OCI-M1 (cell line): Measurements from ENCODE around the gene TGIF2.
"Not testable (repeated sequence)": the region's sequence is repeated elsewhere in the genome, so short reads cannot be mapped to it uniquely, and the experiment has no call there.

Experiments
- DNase-seq: peaks from one replicate; lab custom pipeline; 2025; lab: John Stamatoyannopoulos, UW

TGIF2 gene

DNA sequence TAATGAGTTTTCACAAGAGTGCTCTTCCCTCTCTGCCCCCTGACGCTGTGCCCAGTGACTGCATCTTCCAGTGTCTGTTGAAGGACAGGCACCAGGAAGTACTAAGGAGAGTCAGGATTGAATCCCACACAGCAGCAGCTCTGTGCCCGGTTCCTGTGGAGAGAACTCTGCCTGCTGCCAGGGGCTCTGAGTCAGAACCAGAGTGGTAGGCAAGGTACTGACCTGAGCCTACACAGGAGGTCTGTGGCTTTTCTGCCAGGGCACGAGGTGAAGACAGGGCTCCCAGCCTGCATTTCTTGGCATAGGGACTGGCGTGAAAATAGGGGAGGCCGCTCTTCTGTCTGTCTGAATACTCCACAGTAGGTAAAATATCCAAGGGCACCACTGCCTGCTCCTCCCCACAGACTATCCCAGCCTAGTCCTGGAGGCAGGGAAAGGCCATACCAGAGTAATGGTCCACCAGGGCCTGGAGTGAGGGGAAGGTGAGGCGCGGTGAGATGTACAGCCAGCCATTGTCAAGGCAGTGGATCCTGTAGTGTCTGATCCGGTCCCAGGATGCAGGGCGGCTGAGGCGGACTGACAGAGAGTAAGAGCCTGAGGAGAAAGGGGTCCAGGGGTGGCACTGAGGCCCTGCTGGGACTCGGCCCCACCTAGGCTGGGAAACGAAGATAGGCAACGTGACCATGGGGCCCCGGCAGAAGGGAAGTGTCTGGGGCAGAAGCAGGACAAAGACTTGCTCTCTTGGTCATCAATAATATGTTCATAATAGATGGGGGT is 41.6 kb downstream of the TGIF2 start:
- no peak for DNase-seq

DNA sequence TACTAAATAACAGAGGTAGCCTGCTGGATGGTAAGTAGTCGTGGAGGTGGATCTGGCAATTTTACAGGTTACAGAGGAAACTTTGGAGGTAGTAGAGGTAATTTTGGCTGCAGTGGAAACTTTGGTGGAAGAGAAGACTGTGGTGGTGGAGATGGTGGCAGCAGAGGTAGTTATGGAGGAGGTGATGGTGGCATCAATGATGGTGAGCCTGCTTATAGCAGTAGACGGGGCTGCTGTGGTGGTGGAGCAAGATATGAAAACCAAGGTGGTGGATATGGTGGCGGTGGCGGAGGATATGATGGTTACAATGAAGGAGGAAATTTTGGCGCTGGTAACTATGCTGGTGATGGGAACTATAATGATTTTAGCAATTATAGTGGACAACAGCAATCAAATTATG is 47.5 kb downstream of the TGIF2 start:
- DNase-seq, result no peak

DNA sequence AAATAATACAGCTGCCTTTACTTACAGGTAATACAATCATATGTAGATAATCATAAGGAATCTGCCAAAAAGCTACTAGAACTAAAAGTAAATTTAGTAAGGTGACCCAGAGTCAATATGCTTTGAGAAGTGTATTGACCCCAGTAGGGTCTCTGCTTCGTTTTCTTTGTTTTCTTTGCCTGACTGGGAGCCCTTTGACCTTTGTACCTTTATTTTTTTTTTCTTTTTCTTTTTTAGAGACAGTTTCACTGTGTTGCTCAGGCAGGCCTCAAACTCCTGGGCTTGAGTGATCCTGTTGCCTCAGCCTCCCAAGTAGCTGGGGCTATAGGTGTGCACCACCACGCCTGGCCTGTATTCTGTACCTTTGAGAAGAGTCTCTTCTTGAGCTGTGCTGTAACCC is 50.0 kb downstream of the TGIF2 start:
- no peak for DNase-seq

DNA sequence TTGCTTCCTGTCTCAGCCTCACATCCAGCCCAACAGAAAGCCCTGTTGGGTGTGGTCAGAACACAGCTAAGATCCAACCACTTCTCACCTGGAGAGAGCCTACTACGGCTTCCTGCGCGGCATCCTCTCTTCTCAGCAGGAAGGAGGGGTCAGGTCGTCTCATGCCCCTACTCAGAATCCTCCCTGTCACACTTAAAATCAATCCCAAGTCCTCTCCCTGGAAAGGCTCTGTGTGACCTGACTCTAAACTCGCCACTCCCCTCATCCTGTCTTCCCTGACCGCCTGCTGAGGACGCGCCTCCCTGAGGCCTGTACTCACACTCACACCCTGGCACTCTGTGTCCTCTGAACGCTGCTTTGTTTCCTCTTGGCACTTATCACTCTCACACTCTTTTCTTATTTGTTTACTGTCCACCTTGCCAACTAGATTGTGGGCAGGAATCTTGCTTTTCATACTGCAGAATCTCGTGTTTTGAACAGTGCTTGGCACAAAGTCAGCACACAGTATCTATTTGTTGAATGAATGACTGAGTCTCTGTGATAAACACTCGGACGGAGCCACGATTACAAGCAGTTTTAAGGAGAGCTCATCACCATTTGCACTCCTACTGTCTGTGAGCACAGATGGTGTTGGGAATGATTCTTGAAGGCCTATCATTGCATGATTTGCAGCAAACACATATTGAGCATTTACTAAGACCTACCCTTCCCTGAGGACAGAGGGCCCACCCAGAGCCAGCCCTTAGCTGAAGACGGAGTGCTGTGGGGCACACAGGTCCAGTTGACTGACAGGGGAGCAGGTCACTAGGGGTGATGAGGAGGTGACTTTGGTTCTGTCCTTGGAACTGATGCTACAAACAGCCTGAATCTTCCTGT is 50.9 kb downstream of the TGIF2 start:
- DNase-seq, result no peak

DNA sequence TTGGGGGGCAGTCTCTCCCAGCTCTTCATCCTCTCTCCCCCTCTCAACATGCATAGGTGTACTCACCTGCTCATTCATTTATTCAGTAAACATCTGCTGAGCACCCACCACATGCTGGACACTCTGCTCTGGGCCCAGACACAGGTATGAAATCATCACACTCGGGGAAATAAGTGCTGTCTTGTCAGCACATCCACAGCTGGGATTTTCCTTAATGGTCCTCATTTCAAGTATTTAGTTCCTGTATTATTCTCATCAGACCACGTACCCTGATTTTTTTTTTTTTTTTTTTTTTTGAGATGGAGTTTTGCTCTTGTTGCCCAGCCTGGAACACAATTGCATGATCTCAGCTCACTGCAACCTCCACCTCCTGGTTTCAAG is 51.5 kb downstream of the TGIF2 start:
- DNase-seq, result no peak

DNA sequence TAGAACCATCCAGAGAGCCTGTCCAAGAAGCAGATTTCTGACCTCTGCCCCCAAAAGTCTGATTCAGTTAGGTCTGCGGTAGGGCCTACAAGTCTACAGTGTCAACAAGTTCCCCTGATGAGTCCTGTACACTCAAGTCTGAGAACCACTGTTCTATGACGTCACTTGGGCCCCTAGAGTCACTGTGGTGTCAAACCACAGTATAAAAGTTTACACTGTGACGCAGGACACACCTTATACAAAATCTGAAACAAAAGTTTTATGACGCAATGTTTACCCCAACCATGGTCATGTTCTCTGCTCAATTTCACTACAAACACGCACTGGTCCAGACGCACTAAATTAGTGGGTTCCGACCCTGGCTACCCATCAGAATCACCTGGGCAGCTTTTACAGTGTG is 54.7 kb downstream of the TGIF2 start:
- no peak for DNase-seq

DNA sequence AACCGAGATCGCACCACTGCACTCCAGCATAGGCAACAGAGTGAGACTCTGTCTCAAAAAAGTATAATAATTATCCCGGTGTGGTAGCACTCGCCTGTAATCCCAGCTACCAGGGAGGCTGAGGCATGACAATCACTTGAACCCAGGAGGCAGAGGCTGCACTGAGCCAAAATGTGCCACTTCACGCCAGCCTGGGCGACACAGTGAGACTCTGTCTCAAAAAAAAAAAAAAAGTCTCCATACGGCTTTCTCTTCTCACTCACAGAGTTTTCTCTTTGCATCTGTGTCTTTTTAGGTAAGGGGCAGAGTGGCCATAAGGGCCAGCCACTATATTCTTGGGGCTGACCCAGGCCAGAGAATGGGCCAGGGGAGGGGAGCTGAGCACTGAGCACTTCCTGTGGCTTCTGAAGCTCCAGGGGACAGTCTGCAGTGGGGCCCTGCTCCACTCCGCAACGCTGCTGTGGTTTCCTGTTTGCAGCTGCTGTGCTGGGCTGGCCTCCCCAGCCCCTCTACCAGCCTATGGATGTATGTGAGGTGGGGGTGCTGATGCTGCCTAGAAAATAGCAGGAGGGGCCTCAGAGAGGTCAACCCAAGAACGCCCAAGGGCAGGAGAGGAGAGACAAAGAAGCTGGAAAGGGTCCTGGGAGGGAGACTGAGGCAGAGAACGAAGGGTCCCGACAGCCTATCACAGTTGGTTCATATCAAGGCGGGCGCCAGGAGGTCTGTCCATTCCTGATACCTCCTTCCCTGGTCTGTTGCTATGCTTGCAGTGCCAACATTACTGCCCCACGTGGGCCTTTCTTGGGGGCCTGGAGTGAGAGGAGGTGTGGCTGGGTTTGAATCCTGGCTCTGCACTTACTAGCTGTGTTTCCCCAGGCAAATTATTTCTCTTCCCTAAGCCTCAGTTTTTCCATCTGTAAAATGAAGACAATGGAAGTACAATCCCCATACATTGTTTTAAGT is 56.6 kb downstream of the TGIF2 start:
- DNase-seq, result no peak

DNA sequence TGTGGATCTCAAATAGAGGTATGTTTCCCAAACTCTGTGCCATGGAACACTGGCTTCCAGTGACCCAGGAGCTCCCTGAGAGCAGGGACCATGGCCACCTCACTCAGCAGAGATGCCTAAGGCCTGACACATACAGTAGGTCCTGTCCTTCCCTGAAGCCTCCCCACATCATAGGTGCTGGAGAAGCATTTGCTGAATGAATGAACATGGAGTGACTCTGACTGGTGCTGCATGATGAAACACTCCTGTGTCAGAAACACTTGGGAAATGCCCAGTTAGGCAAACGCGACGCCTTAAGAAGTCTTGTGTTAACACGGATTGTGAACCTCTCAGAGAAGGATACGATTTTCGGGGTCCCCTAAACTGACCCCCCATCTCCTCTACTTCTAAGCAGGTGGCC is 58.2 kb downstream of the TGIF2 start:
- no peak for DNase-seq

DNA sequence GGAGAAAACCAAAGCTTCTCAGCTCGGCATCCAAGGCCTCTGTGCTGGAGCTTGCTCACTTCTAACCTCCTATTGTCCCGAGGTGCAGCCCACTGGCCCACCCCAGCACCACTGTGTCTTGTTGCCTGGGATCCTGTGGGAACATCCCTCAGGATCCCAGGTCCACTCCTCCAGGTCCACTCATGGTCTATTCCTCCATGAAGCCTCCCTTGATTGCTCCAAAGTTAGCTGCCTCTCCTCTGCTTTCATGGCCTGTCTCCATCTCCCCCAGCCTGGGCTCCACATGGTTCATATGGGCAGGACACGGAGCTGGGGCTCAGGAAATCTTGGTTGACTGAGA is 58.7 kb downstream of the TGIF2 start:
- no peak for DNase-seq

DNA sequence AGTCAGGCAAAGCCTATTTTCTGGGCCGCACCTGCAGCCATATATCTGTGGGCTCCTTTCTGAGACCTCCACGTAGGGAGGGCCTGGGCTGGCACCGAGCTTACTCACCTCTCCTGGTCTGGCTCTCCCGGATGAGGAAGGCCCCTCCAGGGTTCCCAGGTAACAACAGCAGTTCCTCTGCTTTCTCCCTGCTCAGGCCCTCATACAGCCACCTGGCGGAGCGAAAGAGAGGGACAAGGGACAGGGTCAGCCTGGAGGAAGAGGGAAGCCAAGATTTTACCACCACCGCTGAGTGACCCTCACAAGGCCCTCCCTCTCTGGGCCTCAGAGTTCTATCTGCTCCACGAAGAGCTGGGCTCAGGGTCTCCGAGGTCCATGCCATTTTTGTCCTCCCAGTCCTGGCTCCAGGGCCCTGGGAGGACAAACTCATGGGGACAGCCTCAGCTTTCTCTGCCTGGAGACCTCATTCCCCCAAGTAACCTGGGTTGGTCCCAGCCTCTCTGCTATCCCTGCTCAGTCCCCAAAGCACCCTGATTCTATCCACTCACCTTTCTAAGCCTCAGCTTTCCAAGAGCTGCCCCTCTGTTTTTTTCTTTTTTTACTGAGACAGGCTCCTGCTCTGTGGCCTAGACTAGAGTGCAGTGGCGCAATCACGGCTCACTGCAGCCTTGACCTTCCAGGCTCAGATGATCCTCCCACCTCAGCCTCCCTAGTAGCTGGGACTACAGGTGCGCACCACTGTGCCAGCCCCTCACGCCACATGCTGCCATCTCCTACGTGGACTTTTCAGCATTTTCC is 59.3 kb downstream of the TGIF2 start:
- DNase-seq, result no peak

DNA sequence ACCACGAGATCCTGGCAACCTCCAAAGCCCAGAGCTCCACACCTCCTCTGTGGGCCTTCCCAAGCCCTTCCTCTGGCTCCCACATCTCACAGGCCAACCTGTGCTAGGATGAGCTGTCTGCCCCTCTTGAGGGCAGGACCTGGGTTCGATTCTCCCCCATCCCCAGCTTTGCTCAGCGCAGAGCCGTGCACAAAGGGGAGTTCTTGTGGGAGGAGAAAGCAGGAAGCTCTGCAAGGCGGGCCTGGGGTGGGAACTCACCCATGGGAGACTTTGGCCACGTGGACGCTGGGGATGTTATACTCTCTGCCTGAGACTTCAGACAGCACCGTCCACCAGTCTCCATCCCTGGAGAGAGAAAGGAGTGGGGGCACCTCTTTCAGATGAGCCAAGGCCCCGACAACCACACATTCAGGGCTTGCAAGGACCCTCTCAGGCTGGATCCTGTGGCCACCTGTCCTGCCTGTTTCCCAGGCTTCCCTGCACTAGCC is 59.9 kb downstream of the TGIF2 start:
- DNase-seq, result no peak

DNA sequence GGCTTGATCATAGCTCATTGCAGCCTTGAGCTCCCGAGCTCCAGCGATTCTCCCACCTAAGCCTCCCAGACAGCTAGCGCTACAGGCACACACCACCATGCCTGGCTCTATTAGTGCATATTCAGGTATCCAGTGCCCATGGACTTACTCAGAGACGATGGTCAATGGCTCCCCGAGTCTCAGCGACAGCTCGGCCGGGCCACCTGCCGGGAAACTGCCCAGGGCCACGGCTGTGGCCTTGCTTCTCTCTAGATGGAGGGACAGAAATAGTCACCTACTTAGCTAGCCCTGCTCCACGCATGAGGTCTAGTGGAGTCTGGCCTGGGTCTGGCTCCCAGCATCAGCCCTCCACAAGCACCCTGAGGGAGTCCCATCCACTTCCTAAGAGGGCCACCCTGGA is 60.9 kb downstream of the TGIF2 start:
- DNase-seq, result no peak

DNA sequence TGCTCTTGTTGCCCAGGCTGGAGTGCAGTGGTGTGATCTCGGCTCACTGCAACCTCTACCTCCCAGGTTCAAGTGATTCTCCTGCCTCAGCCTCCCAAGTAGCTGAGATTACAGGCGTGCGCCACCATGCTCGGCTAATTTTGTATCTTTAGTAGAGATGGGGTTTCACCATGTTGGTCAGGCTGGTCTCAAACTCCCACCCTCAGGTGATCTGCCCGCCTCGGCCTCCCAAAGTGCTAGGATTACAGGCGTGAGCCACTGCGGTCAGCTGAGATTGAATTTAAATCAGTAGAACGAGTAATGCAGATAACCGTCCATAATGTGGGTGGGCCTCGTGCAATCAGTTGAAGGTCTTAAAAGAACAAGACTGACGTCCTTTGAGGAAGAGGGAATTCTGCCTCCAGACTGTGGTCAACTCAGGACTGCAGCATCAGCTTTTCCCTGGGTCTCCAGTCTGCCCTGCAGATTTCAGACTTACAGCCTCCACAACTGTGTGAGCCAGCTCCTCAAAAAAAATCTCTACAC is 65.5 kb downstream of the TGIF2 start:
- DNase-seq, result not testable (repeated sequence)

DNA sequence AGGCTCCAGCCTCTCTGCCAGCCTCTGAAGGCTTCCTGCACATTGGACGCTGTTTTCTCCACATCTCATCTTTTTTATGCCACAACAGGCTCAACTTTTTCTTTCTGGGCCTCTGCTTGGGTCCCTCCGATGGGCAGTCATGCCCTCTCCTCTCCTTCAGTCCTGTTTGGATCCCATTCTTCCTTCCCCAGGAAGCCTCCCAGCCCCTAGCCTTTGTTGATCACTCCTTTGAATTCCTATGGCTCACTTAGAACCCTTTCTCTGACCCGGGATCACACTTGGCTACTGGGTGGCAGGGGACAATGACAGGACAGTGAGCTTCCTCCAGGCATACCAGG is 68.1 kb downstream of the TGIF2 start:
- no peak for DNase-seq

DNA sequence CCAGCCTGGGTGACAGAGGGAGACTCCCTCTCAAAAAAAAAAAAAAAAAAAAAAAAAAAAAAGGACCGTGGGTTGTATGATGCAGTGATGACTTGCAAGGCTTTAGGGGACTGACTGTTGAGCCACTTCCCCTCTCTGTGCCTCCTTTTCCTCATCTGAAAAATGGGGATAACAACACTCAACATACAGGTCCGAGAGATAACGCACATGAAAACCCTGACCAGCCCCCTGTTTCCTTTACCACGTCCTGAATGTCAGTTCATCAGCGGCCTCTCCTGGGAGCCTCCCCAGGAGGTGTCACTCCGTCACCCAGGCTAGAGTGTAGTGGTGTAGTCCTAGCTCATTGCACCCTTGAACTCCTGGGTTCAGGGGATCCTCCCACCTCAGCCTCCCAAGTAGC is 68.7 kb downstream of the TGIF2 start:
- DNase-seq, result no peak
